ENCODE measurements around the gene RFC1.
A peak's percentile ranks its signal among the peaks of the same experiment; 100 is the strongest.

Gene RFC1

GRCh38 chr4:39342731-39343130, 23.4 kb downstream of the RFC1 start:
- Histone ChIP-seq H3K27me3 (replicated peaks in 2 of 5; ENCODE audit: control insufficient read depth in 4 of 5, insufficient read depth in 5 of 5, low read length in 4 of 5) (no peaks in the 10 kb centered on the region), H3K9me3 (ENCODE audit: control extremely low read depth in 1 of 5, control insufficient read depth in 4 of 5, insufficient read depth in 2 of 5, low read depth in 1 of 5, low read length in 4 of 5) (peaks cover 0 to 5% (median 0%) of the 10 kb centered on the region in 5 experiments), H3K27ac (ENCODE audit: insufficient read depth in 1 of 2, low read depth in 1 of 2, low read length in 2 of 2, poor library complexity in 1 of 2, severe bottlenecking in 2 of 2) (no peak overlapping the region), H3K4me1 (ENCODE audit: control extremely low read depth in 1 of 4, control insufficient read depth in 4 of 4, insufficient read depth in 4 of 4, low read length in 3 of 4) (no peaks in the 10 kb centered on the region), H3K36me3 (ENCODE audit: control insufficient read depth in 4 of 4, insufficient read depth in 4 of 4, low read length in 3 of 4) (peaks cover 5 to 31% (median 25%) of the 10 kb centered on the region in 4 experiments), H3K4me3 (ENCODE audit: control insufficient read depth in 1 of 7, extremely low read depth in 1 of 7, insufficient read depth in 4 of 7, low read depth in 2 of 7, low read length in 6 of 7) (no peak overlapping the region)
- POLR2A ChIA-PET, result no interaction called here
- DNase-seq, result no peak
- CTCF ChIA-PET, result no interaction called here
- WGBS (ENCODE audit: insufficient coverage), result 91% methylated on average over 6 of the region's 7 CpGs

- WGBS (ENCODE audit: insufficient coverage), result 97% methylated on average over 8 of the region's 8 CpGs
- peaks cover 0 to 5% (median 0%) of the 10 kb centered on the region in 5 experiments for H3K9me3 ChIP-seq (ENCODE audit: control extremely low read depth in 1 of 5, control insufficient read depth in 4 of 5, insufficient read depth in 2 of 5, low read depth in 1 of 5, low read length in 4 of 5)
- H3K36me3 ChIP-seq (ENCODE audit: control insufficient read depth in 4 of 4, insufficient read depth in 4 of 4, low read length in 3 of 4), result peaks cover 0 to 25% (median 24%) of the 10 kb centered on the region in 4 experiments
- no peak overlapping the region for H3K27ac ChIP-seq (ENCODE audit: insufficient read depth in 1 of 2, low read depth in 1 of 2, low read length in 2 of 2, poor library complexity in 1 of 2, severe bottlenecking in 2 of 2)
- no peaks in the 10 kb centered on the region for H3K4me1 ChIP-seq (ENCODE audit: control extremely low read depth in 1 of 4, control insufficient read depth in 4 of 4, insufficient read depth in 4 of 4, low read length in 3 of 4)
- DNase-seq, result no peak
- H3K27me3 ChIP-seq (replicated peaks in 2 of 5; ENCODE audit: control insufficient read depth in 4 of 5, insufficient read depth in 5 of 5, low read length in 4 of 5), result no peaks in the 10 kb centered on the region
- CTCF ChIA-PET, result interaction anchor here (1.3 kb wide), 1 partner anchor 10 kb away, joined by 4 read pairs; no protein-coding TSS in a partner anchor
- POLR2A ChIA-PET, result no interaction called here
- H3K4me3 ChIP-seq (ENCODE audit: control insufficient read depth in 1 of 7, extremely low read depth in 1 of 7, insufficient read depth in 4 of 7, low read depth in 2 of 7, low read length in 6 of 7), result no peak overlapping the region
Observed at GRCh38 chr4:39341075-39341725, 25.0 kb downstream of the RFC1 start.

DNA sequence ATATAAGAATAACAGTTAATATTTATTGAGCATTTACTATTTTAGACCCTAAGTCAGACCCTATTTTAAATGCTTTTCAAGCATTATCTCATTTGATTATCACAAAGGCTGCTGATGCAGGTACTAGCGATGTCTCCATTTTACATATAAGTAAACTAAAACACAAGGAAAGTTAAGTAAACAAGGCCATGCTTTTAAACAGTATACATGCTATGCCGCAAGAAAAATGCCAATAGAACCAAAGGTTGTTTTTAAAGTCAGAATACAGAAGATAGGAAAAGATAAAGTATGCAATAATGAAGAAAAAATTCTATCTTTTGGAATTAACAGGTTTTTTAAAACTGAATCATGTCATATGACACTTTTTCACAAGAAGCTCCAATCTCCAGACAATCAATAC, 26.2 kb downstream of the RFC1 start:
- POLR2A ChIA-PET, result no interaction called here
- Histone ChIP-seq H3K36me3 (ENCODE audit: control insufficient read depth in 4 of 4, insufficient read depth in 4 of 4, low read length in 3 of 4) (peaks cover 0 to 25% (median 23%) of the 10 kb centered on the region in 4 experiments), H3K27ac (ENCODE audit: insufficient read depth in 1 of 2, low read depth in 1 of 2, low read length in 2 of 2, poor library complexity in 1 of 2, severe bottlenecking in 2 of 2) (no peak overlapping the region), H3K9me3 (ENCODE audit: control extremely low read depth in 1 of 5, control insufficient read depth in 4 of 5, insufficient read depth in 2 of 5, low read depth in 1 of 5, low read length in 4 of 5) (peaks cover 0 to 5% (median 0%) of the 10 kb centered on the region in 5 experiments), H3K4me1 (ENCODE audit: control extremely low read depth in 1 of 4, control insufficient read depth in 4 of 4, insufficient read depth in 4 of 4, low read length in 3 of 4) (peaks cover 0 to 2% (median 0%) of the 10 kb centered on the region in 4 experiments), H3K27me3 (replicated peaks in 2 of 5; ENCODE audit: control insufficient read depth in 4 of 5, insufficient read depth in 5 of 5, low read length in 4 of 5) (no peaks in the 10 kb centered on the region), H3K4me3 (ENCODE audit: control insufficient read depth in 1 of 7, extremely low read depth in 1 of 7, insufficient read depth in 4 of 7, low read depth in 2 of 7, low read length in 6 of 7) (no peak overlapping the region)
- DNase-seq, result no peak
- CTCF ChIA-PET, result interaction anchor here (1.3 kb wide), 1 partner anchor 9 kb away, joined by 4 read pairs; no protein-coding TSS in a partner anchor
- WGBS (ENCODE audit: insufficient coverage), result no CpG with 5 or more reads among the region's 2 CpGs

GRCh38 chr4:39337841-39338240, 28.3 kb downstream of the RFC1 start:
- no peaks in the 10 kb centered on the region for H3K27me3 ChIP-seq (replicated peaks in 2 of 5; ENCODE audit: control insufficient read depth in 4 of 5, insufficient read depth in 5 of 5, low read length in 4 of 5)
- no peak overlapping the region for H3K4me3 ChIP-seq (ENCODE audit: control insufficient read depth in 1 of 7, extremely low read depth in 1 of 7, insufficient read depth in 4 of 7, low read depth in 2 of 7, low read length in 6 of 7)
- WGBS (ENCODE audit: insufficient coverage), result 100% methylated on average over 4 of the region's 4 CpGs
- peaks cover 0 to 2% (median 0%) of the 10 kb centered on the region in 4 experiments for H3K4me1 ChIP-seq (ENCODE audit: control extremely low read depth in 1 of 4, control insufficient read depth in 4 of 4, insufficient read depth in 4 of 4, low read length in 3 of 4)
- H3K27ac ChIP-seq (ENCODE audit: insufficient read depth in 1 of 2, low read depth in 1 of 2, low read length in 2 of 2, poor library complexity in 1 of 2, severe bottlenecking in 2 of 2), result no peak overlapping the region
- peaks cover 0 to 5% (median 0%) of the 10 kb centered on the region in 5 experiments for H3K9me3 ChIP-seq (ENCODE audit: control extremely low read depth in 1 of 5, control insufficient read depth in 4 of 5, insufficient read depth in 2 of 5, low read depth in 1 of 5, low read length in 4 of 5)
- POLR2A ChIA-PET, result no interaction called here
- peaks cover 0 to 25% (median 20%) of the 10 kb centered on the region in 4 experiments for H3K36me3 ChIP-seq (ENCODE audit: control insufficient read depth in 4 of 4, insufficient read depth in 4 of 4, low read length in 3 of 4)
- CTCF ChIA-PET, result no interaction called here
- no peak for DNase-seq

GRCh38 chr4:39335566-39335965, 30.6 kb downstream of the RFC1 start:
- no CpG with 5 or more reads among the region's 4 CpGs for WGBS (ENCODE audit: insufficient coverage)
- CTCF ChIA-PET, result no interaction called here
- DNase-seq, result peak in 1 of 3 donors; percentile 3
- Histone ChIP-seq H3K27me3 (replicated peaks in 2 of 5; ENCODE audit: control insufficient read depth in 4 of 5, insufficient read depth in 5 of 5, low read length in 4 of 5) (no peaks in the 10 kb centered on the region), H3K4me1 (ENCODE audit: control extremely low read depth in 1 of 4, control insufficient read depth in 4 of 4, insufficient read depth in 4 of 4, low read length in 3 of 4) (peaks cover 0 to 2% (median 0%) of the 10 kb centered on the region in 4 experiments), H3K9me3 (ENCODE audit: control extremely low read depth in 1 of 5, control insufficient read depth in 4 of 5, insufficient read depth in 2 of 5, low read depth in 1 of 5, low read length in 4 of 5) (peaks cover 0 to 5% (median 0%) of the 10 kb centered on the region in 5 experiments), H3K36me3 (ENCODE audit: control insufficient read depth in 4 of 4, insufficient read depth in 4 of 4, low read length in 3 of 4) (peaks cover 0 to 9% (median 4%) of the 10 kb centered on the region in 4 experiments), H3K27ac (ENCODE audit: insufficient read depth in 1 of 2, low read depth in 1 of 2, low read length in 2 of 2, poor library complexity in 1 of 2, severe bottlenecking in 2 of 2) (no peak overlapping the region), H3K4me3 (ENCODE audit: control insufficient read depth in 1 of 7, extremely low read depth in 1 of 7, insufficient read depth in 4 of 7, low read depth in 2 of 7, low read length in 6 of 7) (no peak overlapping the region)
- POLR2A ChIA-PET, result no interaction called here

DNA sequence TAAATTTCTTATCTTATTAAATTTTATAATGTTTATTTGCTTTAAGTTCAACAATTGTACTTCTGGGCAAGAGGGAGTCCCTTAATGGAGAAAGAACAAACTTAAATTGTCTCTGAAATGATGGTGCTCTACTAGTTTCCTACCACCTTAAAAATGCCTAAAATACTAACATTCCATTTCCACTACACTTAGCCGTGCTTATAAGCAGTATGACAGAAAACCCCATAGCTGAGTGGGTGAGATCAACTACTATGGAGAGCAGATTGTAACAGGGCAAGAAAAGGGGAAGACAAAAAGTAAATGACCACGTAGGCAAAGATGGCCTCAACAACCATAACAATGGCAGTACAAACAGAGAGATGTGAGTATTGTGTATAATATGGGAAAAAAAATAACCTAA, 35.0 kb downstream of the RFC1 start:
- peaks cover 0 to 2% (median 0%) of the 10 kb centered on the region in 4 experiments for H3K4me1 ChIP-seq (ENCODE audit: control extremely low read depth in 1 of 4, control insufficient read depth in 4 of 4, insufficient read depth in 4 of 4, low read length in 3 of 4)
- ChIA-PET POLR2A (no interaction called here), CTCF (interaction anchor here (1.3 to 1.9 kb wide), 2 partner anchors 10 to 18 kb away, joined by 4 read pairs; no protein-coding TSS in a partner anchor)
- no peaks in the 10 kb centered on the region for H3K9me3 ChIP-seq (ENCODE audit: control extremely low read depth in 1 of 5, control insufficient read depth in 4 of 5, insufficient read depth in 2 of 5, low read depth in 1 of 5, low read length in 4 of 5)
- H3K36me3 ChIP-seq (ENCODE audit: control insufficient read depth in 4 of 4, insufficient read depth in 4 of 4, low read length in 3 of 4), result peaks cover 5 to 18% (median 10%) of the 10 kb centered on the region in 4 experiments
- H3K27ac ChIP-seq (ENCODE audit: insufficient read depth in 1 of 2, low read depth in 1 of 2, low read length in 2 of 2, poor library complexity in 1 of 2, severe bottlenecking in 2 of 2), result no peak overlapping the region
- no peaks in the 10 kb centered on the region for H3K27me3 ChIP-seq (replicated peaks in 2 of 5; ENCODE audit: control insufficient read depth in 4 of 5, insufficient read depth in 5 of 5, low read length in 4 of 5)
- H3K4me3 ChIP-seq (ENCODE audit: control insufficient read depth in 1 of 7, extremely low read depth in 1 of 7, insufficient read depth in 4 of 7, low read depth in 2 of 7, low read length in 6 of 7), result no peak overlapping the region
- no CpG with 5 or more reads among the region's 2 CpGs for WGBS (ENCODE audit: insufficient coverage)
- peak in 1 of 3 donors; percentile 3 for DNase-seq

DNA sequence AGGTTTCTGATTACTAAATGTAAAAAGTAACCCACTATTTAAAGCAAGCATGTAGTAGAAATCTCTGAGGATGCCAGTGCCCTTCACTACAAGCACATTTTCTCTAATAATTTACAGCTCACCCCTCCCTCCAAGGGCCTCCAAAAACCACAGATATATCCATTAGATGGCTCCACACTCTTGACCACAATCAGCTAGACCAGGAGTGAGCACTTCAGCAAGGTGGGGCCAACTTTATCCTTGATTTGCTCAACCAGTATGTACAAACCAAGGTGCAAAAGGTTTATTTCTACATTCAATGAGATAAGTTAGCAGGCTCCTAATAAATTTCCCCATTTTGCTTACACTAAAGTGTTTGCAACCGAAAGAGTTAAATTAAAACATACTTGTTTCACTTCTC, 35.8 kb downstream of the RFC1 start:
- 83% methylated on average over 1 of the region's 1 CpG for WGBS (ENCODE audit: insufficient coverage)
- H3K4me1 ChIP-seq (ENCODE audit: control extremely low read depth in 1 of 4, control insufficient read depth in 4 of 4, insufficient read depth in 4 of 4, low read length in 3 of 4), result no peaks in the 10 kb centered on the region
- H3K4me3 ChIP-seq (ENCODE audit: control insufficient read depth in 1 of 7, extremely low read depth in 1 of 7, insufficient read depth in 4 of 7, low read depth in 2 of 7, low read length in 6 of 7), result no peak overlapping the region
- no peak for DNase-seq
- ChIA-PET POLR2A (interaction anchor here (0.6 kb wide), 1 partner anchor 1414 kb away, joined by 3 read pairs; no protein-coding TSS in a partner anchor), CTCF (interaction anchor here (0.6 to 1.9 kb wide), 3 partner anchors 10 to 633 kb away, joined by 3 to 4 read pairs (median 3); no protein-coding TSS in a partner anchor)
- H3K9me3 ChIP-seq (ENCODE audit: control extremely low read depth in 1 of 5, control insufficient read depth in 4 of 5, insufficient read depth in 2 of 5, low read depth in 1 of 5, low read length in 4 of 5), result no peaks in the 10 kb centered on the region
- peaks cover 9 to 24% (median 14%) of the 10 kb centered on the region in 4 experiments for H3K36me3 ChIP-seq (ENCODE audit: control insufficient read depth in 4 of 4, insufficient read depth in 4 of 4, low read length in 3 of 4)
- H3K27me3 ChIP-seq (replicated peaks in 2 of 5; ENCODE audit: control insufficient read depth in 4 of 5, insufficient read depth in 5 of 5, low read length in 4 of 5), result no peaks in the 10 kb centered on the region
- H3K27ac ChIP-seq (ENCODE audit: insufficient read depth in 1 of 2, low read depth in 1 of 2, low read length in 2 of 2, poor library complexity in 1 of 2, severe bottlenecking in 2 of 2), result no peak overlapping the region
